HG03066 (cell line): ENCODE measurements around the gene ZMYND8.
"Not testable (repeated sequence)": the region's sequence is repeated elsewhere in the genome, so short reads cannot be mapped to it uniquely, and the experiment has no call there.

Source experiments
- ATAC-seq: cut with Tn5 transposase; IDR thresholded peaks from one replicate; pipeline ENCODE4 v1.9.1; 2021; ENCODE audit warnings: low read depth; ENCODE audit not compliant: unreplicated experiment

Gene ZMYND8

DNA sequence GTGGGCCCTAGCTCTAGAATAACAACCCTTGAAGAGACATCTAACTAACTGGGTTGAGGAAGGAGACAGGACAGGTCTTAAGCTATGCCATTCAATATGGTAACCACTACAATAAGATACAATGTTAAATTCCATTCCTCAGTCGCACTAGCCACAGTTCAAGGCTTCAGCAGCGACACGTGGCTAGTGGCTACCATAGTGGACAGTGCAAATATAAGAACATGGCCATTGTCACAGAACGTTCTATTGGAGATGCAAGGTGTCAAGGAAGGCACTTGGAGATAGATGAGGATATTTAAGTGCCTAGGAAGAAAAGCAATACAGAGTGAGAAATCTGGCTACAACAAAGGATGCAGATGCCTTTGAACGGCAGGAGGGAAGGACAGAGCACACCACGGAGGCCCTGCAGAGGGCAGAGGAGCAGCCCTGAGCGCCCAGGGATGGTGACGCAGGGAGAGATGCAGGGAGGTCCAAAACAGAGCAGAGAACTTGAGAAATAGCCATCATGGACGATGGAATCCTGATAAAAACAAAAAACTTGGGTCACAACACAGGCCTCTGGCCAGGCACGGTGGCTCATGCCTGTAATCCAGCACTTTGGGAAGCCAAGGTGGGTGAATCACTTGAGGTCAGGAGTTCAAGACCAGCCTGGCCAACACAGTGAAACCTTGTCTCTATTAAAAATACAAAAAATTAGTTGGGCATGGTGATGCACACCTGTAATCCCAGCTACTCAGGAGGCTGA is 140.7 kb downstream of the ZMYND8 start:
- no peak for ATAC-seq

DNA sequence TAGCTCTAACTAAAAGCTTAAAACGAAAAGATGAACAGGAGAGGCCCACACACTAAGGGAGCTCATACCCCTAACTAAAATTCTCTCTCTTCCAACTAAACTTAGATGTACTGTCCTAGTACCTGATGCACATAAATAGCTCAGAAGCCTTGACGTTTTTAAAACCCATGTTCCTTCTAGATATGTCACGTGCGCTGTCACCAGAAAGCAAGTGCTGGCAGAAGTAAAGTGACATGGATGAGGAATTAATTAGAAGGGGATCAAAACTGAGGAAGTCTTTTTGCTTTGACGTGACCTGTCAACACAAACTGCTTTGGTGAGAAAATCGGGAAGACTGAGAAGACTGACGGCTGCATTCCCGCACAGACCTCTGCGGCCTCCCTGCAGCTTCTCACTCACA is 142.5 kb downstream of the ZMYND8 start:
- ATAC-seq: no peak

DNA sequence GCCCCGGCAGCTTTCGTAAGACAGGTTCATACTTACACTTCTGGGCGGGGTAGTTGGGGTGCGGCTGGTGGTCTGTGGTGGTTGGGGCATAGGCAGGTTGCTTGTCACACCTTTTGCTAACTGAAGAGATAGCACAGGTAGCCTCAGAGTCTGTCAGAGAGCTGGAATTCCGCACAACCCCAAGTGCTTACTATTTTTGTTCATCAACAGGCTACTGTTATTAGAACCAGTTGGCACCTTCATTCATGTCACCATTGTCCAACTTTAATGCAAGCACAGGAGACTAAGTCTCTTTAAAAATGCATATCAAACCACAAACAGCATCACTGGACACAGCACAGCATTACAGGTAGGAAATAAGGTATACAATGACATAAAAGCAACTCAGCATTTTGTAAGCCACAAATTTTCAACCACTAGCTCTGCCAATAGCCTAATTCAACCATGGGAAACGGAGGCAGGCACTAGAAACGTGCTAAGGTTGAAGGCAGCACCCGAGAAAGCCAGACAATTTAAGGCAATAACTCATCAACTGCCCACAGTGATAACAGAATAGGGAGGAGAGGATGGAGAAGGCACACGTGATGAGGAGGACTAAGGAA is 143.8 kb downstream of the ZMYND8 start:
- no peak for ATAC-seq

DNA sequence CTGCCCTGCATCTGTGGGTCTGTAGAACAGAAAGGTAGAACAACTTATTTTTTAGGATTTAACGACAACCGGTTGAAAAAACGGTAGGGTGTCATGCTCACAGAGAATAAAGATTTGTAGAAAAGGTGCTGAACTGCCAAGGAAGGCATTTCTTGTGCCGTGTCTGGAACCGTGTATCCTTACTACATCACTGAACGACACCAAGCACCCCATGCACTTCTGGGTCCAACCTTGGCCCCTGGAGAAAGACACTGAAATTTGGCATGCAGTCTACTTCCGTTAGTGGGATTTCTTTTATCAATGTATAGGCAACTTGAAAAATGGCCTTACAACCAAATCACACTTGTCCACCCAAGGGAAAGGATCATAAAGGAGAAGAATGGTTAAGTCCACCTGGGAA is 145.5 kb downstream of the ZMYND8 start:
- ATAC-seq: no peak

DNA sequence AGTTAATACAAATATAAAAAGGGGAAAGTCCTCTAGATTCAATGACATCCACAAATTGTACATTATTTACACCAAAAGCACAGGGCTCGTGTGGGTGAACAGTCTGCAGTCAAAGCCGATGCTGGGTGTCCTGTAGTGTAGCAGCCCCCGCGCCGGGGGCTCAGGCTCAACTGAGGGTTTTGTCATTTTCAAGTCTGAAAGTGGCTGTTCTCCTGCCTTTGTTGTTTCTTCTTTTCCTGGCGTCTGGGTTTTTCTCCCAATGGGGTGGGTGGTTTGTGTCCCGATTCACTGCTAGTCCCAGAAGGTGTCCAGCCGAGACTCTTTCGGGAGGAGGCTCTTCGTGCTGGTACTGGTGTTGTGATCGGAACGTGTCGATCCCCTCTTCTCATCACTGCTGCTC is 146.0 kb downstream of the ZMYND8 start:
- no peak for ATAC-seq

DNA sequence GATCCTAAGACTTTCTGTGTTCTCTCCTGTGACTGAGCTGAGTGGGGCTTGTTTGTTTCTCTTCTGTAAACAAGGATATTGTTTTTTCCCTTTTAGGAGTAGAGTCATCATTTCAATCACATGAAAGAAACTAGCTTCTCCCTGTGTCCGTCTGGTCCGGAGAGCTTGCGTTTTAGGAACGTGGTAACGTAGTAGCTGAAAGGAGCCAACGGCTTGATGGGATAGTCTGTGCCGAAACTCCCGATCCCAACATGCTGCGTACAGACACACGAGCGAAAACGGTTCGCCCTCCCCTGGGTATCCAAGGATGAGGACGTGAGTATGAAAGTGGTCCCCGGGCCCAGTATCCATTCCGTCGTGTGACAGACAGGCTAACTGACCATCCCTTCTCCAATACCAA is 146.5 kb downstream of the ZMYND8 start:
- no peak for ATAC-seq

DNA sequence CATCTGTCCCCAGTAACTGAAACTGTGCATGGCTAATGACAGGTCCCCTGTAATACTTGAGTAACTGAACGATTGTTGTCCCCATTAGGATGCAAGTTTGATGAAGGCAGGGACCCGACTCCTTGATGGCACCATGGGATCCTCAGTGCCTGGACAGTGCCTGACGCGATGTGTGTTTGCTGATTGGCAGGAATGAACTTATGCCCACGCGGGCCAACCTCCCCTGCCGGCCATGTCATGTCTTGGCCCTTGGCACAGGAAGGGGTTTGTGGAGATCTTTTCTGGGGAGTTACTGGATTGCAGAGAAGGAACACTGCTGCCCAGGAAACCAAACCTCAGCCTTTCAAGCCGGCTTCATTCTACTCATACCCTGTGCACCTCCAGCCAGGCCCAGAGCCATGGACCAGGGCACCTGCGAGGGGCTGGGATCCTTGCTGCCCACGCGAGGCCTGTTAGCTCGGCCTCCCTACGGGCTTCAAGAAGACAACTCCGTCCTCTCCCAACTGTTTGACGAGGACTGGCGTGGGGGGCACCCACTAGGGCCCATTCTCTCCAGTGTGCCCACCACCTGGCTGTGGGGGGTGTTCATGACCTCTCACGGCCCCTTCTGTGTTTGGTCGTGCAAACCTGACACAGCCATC is 147.8 kb downstream of the ZMYND8 start:
- ATAC-seq: no peak

DNA sequence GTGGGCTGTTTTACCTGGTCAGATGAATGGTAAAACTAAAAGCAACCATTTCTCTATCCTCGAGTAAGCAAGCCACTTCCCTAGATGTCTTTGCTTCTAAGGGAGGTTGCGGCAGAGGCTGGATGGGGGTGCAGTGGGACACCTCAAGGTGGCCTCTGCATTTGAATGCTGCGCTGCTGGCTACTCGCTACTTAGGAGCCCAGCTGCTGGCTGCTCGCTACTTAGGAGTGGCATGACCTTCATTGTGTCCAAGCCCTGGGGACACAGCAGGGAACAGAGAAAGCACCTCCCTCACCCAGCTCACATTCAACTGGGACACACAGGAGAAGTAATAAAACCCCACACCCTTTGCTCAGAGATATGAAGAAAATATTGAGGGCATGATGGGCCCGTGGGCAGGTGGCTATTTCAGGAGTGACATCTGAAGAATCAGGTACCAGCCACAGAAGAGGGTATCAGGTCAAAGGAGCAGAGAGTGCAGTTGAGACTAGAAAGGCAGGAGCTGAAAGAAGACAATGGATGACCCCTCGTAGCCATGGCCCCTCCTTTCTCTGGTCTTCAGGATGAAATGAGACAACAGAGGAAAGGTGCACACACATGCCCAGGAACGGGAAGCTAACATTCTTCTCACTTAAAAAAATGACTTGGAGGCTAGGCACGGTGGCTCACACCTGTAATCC is 149.4 kb downstream of the ZMYND8 start:
- no peak for ATAC-seq

DNA sequence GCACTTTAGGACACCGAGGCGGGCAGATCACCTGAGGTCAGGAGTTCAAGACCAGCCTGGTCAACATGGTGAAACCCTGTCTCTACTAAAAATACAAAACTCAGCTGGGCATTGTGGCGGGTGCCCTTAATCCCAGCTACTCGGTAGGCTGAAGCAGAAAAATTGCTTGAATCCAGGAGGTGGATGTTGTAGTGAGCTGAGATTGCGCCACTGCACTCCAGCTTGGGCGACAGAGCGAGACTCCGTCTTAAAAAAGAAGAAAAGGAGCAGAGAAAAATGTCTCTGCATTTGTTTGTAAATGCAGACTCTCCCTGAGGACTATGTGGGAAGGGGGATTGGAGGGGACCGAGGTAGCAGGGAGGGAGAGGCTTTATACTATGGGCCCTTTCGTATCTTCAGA is 149.9 kb downstream of the ZMYND8 start:
- not testable (repeated sequence) for ATAC-seq

DNA sequence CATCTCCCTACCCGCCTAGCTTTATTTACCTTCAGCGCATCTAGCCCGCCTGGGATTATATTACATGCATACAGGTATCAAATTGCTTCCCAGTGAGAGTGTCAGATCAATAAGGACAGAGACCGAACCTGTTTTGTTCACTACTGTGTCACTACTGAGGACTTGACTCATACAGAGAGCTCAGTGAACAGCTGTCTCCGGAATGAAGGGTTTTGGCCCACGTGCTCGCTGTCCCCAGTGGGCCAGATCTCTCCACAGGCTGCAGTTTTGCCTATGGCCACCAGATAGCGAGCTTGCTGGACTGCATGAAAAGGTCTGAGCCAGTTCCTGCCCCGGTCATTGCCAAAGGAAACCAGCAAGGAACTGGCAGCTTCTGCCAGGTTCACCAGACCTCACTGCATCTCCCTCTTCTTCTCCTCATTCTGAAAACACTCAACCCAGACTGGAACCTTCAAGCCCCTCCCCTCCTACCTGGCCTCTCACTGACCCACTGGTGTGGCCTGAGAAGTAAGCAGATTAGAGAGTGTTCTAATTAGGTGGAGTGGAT is 150.8 kb downstream of the ZMYND8 start:
- no peak for ATAC-seq

DNA sequence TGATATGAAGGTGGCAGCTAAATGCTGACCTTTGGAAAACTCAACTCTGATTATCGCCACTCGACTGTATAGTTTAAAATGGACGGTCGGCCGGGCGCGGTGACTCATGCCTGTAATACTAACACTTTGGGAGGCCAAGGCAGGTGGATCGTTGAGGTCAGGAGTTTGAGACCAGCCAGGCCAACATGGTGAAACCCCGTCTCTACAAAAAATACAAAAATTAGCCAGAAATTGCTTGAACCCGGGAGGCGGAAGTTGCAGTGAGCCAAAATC is 151.7 kb downstream of the ZMYND8 start:
- ATAC-seq: not testable (repeated sequence)

DNA sequence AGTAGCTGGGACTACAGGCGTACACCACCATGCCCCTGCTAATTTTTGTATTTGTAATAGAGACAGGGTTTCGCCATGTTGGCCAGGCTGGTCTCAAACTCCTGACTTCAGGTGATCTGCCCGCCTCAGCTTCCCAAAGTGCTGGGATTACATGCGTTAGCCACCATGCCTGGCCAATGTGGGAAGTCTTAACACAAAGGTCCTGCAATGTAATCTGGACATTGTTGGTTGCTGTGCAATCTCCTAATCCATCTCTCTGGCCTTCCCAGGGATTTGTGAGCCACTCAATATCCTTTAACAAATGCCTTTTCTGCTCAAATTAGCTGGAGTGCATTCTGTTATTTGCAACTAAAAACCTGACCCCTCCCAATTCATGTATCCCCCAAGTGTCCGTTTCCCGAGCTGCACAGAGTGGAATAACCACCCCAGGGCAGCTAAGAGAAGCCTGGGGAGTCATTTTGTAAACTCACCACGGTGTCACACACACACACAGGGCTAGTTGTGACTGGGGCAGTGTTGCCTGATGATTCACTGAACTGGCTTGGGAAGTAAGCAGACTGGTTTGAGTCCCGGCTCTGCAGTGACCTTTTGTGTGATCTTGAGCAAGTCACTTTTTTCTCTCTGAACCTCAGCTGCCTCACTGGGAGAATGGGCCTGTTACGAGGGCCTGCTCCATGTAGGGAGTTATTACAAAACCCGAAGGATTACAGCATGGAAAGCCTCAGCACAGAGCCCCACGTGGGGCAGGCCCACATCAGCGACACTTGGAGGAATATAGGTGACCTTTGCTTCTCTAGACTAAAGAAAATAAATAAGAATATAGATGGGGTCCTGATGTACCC is 152.3 kb downstream of the ZMYND8 start:
- no peak for ATAC-seq

DNA sequence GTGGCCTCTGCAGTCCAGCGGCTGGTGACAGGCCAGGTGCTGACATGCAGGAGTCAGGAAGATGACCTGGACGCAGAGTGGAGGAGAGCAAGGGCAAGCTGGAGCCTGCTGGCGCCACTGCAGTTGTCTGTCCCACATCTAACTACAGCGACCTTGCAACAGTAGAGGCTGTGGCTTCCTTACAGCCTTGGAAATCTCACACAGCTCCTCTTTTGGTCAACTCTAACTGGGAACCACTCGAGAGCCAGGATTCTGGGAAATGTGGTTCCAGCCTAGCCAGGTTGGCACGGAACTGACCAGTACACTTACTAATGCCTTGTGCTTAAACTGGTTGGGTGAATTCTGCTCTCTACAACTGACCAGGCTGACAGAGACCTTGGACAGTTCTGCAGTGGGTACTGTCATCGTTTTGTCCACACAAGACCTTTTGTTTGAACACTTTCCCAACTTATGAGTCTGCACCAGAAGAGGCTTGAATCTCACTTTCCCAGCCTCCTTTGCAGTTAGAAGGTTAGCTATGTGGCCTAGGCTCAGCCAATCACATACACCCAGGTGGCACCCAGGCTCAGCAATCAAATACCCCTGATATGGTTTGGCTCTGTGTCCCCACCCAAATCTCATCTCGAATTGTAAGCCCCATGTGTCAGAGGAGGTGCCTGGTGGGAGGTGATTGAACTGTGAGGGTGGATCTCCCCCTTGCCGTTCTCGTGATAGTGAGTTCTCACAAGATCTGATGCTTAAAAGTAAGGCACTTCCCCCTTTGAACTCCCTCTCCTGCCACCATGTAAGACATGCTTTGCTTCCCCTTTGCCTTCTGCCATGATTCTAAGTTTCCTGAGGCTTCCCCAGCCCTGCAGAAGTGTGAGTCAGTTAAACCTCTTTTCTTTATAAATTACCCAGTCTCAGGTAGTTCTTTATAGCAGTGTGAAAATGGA is 153.5 kb downstream of the ZMYND8 start:
- no peak for ATAC-seq

DNA sequence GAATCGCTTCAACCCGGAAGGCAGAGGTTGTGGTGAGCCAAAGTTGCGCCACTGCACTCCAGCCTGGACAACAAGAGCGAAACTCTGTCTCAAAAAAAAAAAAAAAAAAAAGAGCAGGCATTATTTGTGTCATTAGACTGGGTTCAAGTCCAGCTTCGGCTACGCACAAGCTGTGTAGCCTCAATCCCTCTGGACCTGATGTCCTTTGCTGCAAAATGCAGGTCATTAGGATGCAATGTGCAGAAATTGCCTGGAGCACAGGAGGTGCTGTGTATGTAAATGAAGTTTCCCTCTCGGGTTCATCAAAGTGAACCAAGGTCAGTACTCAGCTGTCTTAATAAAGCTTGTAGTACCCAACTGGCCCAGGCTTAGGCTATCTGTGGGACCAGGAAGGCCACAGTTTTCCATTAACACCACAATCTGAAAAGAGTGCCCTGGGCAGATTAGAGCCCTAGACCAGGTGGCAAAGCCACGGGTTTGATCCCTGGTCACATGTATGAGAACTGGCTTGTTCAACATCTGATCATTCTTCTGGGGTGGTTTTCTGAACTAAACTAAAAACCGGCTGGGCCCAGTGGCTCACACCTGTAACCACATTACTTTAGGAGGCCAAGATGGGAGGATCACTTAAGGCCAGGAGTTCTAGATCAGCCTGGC is 155.3 kb downstream of the ZMYND8 start:
- no peak for ATAC-seq

DNA sequence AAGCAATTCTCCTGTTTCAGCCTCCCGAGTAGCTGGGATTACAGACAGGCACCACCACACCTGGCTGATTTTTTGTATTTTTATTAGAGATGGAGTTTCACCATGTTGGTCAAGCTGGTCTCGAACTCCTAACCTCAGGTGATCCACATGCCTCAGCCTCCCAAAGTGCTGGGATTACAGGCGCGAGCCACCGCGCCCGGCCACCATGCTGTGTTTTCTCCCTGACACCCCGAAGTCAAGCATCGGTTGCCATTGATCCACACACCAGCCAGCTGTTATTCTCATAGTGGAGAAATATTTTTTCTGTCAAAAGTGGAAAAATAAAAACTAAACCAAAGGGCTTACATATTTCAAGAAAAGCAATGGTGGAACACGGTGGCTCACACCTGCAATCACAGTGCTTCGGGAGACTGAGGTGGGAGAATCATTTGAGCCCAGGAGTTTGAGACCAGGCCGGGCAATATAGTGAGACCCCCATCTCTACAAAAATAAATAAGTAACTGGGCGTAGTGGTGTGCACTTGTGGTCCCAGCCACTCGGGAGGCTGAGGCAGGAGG is 157.4 kb downstream of the ZMYND8 start:
- ATAC-seq: no peak

DNA sequence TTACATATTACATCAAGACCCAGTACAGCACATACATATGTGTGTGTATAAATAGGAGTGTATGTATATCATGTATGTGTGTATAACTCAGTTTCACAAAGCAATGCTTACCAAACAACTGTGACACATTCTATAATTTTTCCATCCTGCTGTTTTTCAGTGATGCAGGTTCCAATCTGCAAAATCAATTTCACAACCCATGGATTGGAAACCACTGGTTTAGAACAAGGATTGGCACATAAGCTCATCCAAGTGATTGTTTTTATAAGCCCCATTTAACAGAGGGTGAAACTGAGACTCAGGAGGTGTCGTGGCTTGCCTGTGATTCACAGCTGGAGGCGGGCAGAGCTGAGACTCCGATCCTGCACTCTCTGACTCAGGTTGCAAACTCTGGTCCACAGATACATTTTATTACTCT is 158.2 kb downstream of the ZMYND8 start:
- no peak for ATAC-seq

DNA sequence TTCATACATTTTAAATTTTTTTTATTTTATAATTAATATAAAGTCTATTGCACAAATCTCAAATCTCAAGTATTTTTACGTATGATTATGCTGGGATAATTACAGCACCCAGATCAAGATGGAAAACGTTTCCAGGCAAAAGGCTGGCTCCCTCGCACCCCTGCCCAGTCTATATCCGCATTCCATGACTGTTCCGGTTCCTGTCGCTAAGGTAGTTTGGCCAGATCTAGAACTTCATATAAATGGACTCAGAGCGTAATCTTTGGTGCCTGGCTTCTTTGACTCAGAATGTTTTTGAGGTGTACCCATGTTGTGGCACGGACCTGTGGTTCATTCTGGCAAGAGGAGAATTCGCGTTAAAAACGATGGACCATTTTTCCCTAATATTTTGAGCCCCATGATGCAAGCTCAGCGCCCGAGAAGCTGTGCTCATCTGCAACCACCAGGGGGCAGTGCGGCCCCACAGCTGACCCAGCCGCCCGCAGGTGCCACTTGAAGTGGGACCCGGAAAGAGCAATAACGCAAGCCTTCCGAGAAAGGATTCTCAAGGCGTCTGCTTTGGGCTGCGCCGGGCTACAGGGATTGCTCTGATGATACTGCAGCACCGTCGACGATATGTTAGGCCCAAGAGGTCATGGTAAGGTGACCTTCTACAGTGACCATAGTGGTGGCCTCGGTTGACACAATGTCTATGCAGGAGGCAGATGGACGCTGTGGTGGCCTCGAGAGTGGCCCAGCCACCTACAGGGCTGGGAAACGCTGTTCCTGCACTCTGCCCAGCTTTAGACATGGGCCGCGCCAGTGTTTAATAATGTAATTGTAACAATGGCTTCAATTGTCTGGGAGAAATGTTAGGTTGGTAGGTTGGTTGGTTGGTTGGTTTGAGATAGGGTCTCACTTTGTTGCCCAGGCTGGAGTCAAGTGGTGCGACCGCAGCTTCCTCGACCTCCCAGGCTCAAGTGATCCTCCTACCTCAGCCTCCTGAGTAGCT is 160.1 kb downstream of the ZMYND8 start:
- no peak for ATAC-seq
